Glomerular visceral epithelial cell (primary cell): ENCODE data around the gene TEDC2.
A peak's percentile ranks its signal among the peaks of the same experiment; 100 is the strongest.

ENCODE experiments used
- DNase-seq: peaks from one replicate; pipeline ENCODE4 v3.0.0-alpha.2; 2016; ENCODE audit errors: extremely low spot score

TEDC2 gene

DNA sequence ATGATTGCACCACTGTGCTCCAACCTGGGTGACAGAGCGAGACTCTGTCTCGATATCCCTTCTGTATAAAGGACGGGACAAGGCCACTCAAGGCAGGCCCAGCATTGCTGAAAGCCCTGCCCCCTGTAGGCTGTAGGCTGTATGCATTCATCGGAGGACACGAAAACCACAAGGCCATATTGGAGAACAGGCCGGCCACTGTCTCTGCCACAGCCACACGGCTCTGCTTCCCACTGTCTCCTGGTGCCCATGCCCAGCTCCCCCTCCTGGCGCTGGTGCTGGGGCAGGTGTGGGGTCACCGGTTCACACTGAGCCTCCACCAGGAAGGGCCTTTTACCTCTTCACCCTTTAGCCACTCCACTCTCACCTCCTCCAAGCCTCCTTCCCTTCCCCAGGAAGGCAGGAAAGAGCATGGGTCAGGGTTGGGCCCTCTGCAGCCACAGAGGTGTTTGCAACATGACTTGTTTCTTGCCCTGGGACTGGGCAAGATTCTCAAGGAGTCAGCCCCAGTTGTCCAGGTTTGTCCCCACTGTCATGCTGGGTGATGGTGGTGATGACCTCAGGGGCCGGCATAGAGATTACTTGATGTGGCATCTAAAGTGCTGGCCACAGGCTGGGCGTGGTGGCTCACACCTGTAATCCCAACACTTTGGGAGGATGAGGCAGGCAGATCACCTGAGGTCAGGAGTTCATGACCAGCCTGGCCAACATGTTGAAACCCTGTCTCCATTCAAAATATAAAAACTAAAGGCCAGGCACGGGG is 5.9 kb downstream of the TEDC2 start:
- no peak for DNase-seq

DNA sequence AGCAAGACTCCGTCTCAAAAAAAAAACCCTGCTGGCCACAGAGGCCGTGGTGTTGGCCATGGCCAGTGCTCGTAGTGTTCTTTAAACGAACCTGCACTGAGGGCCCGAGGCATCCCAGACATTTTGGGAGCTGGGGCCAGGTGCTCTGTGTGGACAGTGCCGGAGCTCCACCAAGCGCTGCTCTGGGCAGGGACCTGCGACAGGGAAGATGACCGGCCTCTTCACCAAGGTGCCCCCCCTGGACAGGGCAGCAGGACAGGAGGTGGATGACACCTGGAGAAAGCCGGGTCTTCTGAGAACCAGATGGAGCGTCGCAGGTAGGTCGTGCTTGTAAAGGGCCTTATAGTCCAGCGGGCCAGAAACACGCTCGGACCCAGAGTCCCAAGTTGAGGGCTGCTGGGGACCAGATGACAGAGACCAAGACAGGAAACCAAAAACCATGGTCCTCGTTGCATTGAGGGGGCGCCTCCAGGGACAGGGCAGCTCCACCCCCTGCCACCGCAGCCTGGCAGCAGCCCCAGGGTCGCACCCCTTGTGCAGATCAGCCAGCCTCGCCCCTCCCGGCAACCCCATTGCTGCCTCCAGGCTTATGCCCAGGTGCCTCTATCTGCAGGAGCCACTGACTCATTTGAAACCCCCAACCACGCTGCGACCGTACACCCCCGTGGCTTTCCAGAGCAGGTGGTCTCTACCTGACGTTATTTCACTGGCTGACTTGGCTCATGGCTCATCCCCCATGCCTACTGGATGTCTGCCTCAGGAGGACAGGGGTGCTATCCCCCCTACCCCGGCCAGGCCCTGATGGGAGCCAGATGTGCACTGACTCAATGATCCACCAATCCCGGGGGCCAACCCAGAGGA is 7.0 kb downstream of the TEDC2 start:
- no peak for DNase-seq

DNA sequence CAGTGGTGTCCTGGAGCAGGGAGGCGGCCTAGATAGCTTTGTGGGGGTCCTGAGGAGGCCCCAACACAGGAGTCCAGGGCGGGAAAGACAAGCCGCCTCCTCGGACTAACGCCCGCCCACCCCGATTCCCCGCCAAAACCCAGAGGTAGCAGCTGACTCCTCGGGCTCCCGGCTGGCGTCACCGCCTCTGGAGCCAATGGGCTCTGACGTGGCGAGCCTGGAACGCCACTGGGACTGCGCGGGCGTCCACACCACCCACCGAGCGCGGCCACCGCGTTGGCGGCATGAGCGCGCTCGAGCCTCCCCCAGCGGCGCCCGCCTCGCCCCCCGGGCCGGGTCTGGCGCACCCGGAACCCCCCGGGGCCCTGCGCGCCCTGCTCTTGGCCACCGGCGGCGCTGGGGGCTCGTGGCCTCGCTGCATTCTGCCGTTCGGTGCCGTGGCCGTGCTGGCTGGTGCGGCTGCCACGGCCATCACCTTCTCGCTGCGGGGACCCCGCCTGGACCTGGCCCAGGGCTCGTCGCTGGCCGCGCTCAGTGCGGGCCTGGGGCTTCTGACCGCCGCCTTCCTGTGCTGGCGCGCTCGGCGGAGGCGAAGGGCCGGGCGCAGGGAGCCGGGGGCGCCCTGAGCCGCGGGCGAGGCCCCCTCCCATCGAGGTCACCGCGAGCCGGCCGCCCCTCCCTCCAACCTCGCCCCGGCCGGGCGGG is 7.8 kb downstream of the TEDC2 start:
- peak; percentile 61 for DNase-seq

DNA sequence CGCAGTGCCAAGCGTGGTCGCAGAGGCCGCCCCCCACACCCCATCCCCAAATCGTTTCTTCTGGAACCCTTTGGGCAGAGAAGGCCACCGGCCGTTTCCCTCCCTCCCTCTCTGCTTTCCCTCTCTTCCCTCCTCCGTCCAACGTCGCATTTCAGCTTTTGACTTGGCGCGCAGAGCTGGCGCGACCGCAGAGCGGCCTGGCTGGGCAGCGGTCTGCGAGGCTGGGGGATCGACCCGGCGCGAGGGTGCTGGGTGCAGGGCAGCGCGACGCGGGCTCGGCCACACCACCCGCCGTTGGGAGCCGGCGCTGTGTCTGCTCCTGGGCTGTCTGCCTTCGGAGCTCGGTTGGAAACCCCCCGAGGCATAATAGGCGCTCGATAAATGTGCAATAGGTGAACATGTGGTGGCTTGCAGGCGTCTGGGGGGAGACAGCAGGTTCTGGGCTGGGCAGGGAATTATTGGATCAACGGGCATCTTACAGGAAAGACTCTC is 8.4 kb downstream of the TEDC2 start:
- DNase-seq: peak; percentile 32

DNA sequence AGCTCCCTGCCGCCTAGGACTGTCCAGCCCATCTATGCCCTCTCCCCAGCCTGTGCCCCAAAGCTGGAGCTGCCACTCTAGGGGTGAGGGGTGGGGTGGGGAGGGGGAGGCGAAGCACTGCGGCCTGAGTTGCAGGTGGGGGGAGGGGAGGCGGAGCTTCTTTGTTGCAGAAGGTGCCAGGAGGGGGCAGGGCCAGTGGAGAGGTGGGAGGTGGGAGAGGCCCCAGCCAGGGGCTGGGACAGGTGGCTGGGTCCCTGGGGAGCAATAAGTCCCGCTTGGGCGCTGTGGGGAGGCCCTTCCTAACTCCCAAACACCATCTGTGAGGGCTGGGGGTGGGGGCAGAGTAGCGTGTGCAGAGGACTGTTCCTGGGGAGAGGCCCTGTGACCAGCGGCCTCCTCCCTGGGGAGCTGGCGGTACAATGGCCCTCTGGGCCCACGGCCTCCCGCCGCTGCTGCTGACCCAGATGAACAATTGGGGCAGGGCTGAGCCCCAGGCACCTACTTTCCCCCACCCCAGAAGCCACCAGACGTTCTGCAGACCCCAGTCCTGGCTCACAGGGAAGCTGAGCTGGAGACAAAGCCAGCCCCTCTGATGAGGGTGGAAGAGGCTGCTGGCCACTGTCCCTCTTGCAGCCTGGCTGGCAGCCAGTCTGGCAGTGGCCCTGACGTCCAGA is 9.0 kb downstream of the TEDC2 start:
- no peak for DNase-seq

DNA sequence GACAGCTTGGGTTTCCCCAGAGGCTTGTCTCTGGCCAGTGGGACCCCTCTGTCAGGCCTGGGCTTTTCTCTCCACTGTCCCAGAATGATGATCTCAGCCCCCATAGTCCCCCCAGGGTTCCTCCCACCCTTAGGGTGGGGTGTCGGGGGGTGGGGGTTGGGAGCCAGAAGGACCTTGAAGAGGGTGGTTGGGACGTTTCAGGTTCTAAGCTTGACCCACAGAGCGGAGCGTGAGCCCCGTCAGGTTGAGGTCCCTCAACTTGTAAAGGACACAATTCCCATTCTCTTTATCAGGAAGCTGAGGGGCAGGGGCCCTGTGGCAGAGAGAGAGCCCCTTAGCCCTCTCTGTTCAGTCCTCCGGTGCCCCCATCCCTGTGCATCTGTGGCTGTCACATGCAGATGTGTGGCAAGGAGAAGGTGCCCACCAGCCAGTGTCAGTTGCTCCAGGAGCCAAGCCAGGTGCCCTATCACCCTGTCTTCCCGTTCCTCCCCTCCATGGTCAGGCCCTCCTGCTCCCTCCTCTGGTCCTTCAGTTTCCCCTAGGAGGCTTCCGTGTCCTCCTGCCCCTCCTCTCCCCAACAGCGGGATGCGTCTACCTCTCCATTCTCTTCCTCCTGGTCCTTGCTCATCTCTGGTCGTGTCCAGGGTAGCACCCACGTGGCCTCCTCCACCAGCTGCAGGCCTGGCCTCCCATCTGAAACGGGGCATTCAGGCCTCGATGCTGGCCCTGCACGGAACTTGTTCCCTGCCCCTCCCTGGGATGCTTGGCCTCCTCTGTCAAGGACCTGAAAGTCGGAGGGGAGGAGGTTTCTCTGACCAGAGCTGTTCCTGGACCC is 9.7 kb downstream of the TEDC2 start:
- no peak for DNase-seq

DNA sequence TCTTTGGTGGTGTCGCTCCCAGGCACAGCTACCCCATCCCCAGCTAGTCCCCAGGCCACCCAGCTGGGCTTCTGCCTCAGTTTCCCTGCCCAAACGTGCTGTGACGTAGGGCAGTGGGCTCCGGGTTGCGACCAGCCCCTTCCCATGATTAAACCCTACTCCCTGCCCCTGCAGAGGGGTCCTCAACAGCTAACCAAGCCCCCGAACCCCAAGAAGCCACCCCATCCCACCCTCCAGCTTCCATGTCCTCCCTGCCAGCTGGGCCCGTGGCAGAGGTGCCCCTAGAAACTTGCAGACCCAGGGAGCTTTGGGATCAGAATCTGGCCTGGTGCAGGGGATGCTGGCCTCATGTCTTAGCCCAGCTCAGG is 10.3 kb downstream of the TEDC2 start:
- DNase-seq: no peak

DNA sequence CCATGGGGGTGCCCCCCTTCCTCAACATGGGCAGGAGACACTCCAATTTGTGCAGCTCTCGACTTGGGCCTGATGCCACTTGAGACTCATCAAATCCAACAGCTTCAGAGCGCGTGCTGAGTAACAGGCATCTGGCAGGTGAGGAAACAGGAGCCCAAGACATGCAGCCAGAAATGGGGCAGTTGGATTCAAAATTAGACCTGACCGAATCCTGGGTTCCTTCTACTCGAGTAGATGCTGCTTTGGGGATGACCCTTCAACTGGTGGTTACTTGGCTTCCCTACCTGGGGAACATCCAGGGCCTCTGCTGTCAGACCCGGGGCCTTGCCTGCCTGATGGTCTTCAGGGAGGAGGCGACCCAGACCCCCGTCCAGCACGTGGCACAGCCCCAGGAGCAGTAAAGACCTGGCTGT is 10.7 kb downstream of the TEDC2 start:
- no peak for DNase-seq

DNA sequence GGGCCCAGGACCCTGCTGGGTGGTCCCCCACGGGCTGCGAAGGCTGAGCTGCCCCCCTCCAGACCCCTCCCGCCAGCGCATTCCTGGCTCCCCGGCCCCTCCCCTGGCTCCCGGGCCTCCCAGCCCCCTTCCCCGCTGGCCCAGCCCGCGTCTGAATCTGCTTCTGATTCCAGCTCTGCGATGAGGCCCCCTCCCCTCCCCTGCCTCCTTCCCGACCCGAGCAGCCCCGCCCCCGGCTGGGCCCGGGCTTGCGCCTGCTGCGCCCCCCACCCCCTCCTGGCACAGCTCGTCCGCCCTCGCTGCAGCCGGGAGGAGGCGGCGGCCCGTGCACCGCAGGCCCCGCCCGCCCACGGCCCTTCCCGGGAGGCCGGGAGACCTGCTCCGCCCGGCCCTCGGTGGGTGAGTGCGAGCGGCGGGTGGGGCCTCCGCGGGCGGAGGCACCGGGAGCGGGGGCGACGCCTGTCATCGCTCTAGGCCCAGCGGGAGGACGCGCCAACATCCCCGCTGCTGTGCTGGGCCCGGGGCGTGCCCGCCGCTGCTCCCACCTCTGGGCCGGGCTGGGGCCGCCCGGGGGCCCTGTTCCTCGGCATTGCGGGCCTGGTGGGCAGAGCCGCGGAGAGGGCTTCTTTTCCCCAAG is 11.2 kb downstream of the TEDC2 start, which contains the start of gene NTN3:
Gene NTN3, plus strand, starts transcription at position 282 of the 637 bp plus-strand sequence. CDS start 405 bp downstream, outside the sequence.
- no peak for DNase-seq

DNA sequence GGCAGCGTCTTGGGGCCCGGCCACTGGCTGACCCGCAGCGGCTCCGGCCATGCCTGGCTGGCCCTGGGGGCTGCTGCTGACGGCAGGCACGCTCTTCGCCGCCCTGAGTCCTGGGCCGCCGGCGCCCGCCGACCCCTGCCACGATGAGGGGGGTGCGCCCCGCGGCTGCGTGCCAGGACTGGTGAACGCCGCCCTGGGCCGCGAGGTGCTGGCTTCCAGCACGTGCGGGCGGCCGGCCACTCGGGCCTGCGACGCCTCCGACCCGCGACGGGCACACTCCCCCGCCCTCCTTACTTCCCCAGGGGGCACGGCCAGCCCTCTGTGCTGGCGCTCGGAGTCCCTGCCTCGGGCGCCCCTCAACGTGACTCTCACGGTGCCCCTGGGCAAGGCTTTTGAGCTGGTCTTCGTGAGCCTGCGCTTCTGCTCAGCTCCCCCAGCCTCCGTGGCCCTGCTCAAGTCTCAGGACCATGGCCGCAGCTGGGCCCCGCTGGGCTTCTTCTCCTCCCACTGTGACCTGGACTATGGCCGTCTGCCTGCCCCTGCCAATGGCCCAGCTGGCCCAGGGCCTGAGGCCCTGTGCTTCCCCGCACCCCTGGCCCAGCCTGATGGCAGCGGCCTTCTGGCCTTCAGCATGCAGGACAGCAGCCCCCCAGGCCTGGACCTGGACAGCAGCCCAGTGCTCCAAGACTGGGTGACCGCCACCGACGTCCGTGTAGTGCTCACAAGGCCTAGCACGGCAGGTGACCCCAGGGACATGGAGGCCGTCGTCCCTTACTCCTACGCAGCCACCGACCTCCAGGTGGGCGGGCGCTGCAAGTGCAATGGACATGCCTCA is 12.0 kb downstream of the TEDC2 start:
- no peak for DNase-seq

DNA sequence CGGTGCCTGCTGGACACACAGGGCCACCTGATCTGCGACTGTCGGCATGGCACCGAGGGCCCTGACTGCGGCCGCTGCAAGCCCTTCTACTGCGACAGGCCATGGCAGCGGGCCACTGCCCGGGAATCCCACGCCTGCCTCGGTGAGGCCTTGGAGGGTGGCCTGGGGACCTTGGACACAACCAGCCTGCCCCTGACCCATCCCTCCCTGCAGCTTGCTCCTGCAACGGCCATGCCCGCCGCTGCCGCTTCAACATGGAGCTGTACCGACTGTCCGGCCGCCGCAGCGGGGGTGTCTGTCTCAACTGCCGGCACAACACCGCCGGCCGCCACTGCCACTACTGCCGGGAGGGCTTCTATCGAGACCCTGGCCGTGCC is 12.6 kb downstream of the TEDC2 start:
- DNase-seq: no peak

DNA sequence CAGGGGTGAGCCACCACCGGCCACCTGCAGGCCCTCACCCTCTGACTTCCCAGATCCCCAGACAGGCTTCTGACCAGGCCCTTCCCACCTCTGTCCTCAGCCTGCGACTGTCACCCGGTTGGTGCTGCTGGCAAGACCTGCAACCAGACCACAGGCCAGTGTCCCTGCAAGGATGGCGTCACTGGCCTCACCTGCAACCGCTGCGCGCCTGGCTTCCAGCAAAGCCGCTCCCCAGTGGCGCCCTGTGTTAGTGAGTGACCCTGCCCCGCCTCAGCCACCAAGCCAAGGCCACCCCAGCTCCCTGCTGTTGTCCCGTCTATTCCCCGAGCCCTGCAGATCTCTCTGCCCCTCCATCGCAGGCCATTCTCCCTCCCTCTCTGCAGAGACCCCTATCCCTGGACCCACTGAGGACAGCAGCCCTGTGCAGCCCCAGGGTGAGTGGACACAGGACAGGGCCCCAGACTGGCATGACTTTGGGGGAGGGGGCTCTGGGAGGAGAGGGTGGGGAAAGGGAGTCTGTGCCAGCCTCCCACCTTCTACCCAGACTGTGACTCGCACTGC is 13.1 kb downstream of the TEDC2 start:
- DNase-seq: no peak

DNA sequence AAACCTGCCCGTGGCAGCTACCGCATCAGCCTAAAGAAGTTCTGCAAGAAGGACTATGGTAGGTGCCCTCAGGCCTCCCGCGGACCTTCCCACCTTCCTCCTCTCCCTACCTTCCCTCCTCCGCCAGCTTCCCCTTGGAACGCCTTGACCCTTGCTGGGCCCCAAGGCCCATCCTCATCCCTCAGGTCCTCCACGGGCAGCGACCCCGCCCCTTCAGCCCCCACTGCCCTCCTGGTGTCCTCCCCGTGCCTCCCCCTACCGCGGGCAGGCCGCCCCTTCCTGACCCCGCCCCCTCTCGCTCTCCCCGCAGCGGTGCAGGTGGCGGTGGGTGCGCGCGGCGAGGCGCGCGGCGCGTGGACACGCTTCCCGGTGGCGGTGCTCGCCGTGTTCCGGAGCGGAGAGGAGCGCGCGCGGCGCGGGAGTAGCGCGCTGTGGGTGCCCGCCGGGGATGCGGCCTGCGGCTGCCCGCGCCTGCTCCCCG is 13.6 kb downstream of the TEDC2 start:
- no peak for DNase-seq

DNA sequence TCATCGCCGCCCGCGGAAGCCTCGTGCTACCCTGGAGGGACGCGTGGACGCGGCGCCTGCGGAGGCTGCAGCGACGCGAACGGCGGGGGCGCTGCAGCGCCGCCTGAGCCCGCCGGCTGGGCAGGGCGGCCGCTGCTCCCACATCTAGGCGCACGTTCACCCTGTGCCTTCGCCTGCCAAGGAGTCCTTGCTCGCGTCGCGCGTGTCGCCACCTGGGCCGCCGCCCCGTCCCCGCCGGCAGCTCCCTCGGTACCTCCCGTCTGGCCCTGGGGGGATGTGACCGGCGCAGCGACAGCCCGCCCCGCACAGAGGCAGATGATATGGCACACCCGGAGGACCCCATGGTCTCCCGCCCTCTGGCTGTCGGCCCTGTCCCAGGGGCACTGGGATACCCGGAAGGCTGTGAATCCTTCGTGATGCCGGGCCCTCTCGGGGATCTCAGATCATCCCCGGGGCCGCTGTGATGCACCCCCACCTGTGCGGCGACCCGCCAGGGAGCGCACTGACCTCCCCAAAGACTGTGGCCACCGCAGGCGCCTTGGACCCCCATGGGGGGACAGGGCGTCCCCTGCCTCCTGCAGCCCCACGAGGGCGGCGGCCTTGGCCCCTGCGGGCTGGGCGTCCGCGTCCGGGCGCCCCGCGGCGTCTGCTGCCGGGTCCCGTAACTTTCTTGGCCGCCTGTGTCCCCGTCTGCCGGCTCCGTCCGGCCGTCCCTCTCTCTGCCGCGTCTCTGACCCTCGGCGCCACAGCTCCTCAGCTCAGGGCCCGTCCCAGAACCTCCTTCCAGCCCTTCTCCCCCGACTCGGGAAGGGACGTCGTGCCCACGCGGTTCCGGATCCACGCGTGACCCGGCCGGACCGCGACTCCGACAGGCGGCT is 14.3 kb downstream of the TEDC2 start:
- peak; percentile 36 for DNase-seq

DNA sequence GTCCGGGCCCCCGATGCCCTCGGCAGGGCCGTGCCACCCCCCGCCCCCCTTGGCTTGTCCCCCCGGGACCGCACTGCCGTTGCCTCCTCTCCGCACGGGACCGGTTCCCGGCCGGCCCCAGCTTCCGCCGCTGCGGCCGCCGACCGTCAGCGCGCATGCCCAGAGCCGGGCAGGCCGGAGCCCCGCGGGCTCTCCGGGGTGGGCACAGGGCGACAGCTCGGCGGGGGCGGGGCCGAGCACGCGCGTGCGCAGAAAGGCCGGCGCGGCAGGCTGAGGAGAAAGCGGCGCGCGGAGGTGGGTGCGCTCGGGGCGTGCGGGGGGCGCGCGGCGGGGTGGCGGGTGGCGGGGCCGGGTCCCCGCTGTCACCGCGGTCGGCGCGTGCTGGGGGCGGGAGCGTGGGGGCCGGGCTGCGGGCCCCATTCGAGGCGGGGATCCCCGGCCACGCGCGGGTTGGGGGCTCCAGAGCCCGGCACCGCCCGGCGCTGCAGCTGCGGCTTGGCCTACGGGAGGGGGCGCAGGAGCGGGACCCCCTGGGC is 15.0 kb downstream of the TEDC2 start, which contains the start of gene TBC1D24:
Gene TBC1D24, plus strand, starts transcription at position 251 of the 536 bp plus-strand sequence. CDS start 21,022 bp downstream, outside the sequence.
- DNase-seq: peak; percentile 86

DNA sequence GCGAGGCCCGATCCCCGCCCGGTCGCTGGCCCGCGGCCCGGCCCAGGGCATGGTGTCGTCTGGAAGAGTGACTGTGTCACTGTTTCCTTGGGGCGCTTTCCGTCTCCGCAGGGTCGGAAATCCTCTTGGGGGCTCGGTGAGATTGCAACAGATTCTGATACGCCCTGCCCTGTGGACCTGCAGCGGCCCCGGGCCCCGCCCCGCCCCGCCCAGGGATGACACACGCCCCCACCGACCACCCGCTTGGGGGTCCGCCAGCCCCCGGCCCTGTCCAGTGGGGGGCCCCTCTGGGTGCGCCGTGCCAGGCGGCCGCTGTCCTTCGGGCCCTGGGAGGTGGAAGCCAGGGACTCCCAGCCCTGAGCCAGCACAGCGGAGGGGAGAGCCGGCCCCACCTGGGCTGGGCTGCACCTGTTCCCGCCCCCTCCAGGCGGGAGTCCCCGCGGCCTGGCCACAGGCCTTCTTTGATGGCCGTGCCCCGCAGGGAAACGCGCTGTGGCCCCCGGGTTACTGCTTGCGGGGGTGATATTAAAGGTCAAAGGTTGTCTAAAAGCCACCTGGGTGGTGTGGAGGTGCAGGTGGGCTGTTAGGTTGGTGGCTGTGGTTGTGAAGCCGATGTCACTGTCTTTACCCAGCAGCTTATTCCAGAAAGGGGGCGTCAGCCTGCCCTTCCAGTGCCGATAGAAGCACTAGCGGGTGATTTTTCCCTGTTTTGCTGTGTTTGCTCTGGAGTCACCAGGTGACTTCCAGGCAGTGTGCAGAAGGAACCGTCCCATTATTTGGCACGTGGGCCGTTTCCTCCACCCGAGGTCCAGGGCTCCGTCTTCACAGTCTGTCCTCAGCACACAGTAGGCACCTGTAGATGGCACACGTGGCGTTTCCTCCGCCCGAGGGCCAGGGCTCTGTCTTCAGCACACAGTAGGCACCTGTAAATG is 15.8 kb downstream of the TEDC2 start:
- DNase-seq: no peak
